ENCODE measurements around the gene SPECC1. TPM values are rescaled to one million over a fixed set of nuclear protein-coding genes. Genes with fewer than 3 reads are reported as not detected.

Gene SPECC1
- total and polyA plus RNA-seq, 2 of the 4 experiments (the other 2 are of a cell fraction): 16.9 to 26.2 TPM

- dilution Hi-C loops (cut with HindIII; ENCODE audit: low sequenced_read_pairs, unreplicated experiment): no loop called here
- POLR2A ChIA-PET (ENCODE audit: unreplicated experiment): interaction anchor here (0.6 kb wide), 2 partner anchors 121 to 774 kb away, joined by 4 to 7 read pairs; no protein-coding TSS in a partner anchor
Measured at GRCh38 chr17:20012017-20012536, 2.9 kb downstream of the SPECC1 start.

More at GRCh38 chr17:20012017-20012536, 2.9 kb downstream of the SPECC1 start:
- in situ Hi-C loops (cut with MboI; ENCODE audit: low sequenced_read_pairs): no loop called here
- H3K79me1 ChIP-seq (ENCODE audit: low read depth in 1 of 2, low read length in 2 of 2): no peaks in the 10 kb centered on the region
- no peak overlapping the region for H2BK5ac ChIP-seq (ENCODE audit: low read depth, low read length, poor library complexity, severe bottlenecking)
- no peak overlapping the region for H3K27ac ChIP-seq (ENCODE audit: insufficient read depth, low read length)
- no peaks in the 10 kb centered on the region for H3K36me3 ChIP-seq (ENCODE audit: control insufficient read depth, insufficient read depth, low read length)
- DNase-seq (no peak), ATAC-seq (ENCODE audit: low read depth) (no peak)
- H3K9ac ChIP-seq (ENCODE audit: low read depth, low read length): no peak overlapping the region
- no peak overlapping the region for H3K4ac ChIP-seq (ENCODE audit: low read depth, low read length)
- TF ChIP-seq SMC3 (IDR thresholded peaks at IDR 0.05; ENCODE audit: low read depth, low read length): no peak
- TF ChIP-seq CTCF (conservative IDR thresholded peaks at IDR 0.05; ENCODE audit: low read depth, low read length): no peak
- TF ChIP-seq BHLHE40 (IDR thresholded peaks at IDR 0.05; ENCODE audit: low read depth, low read length): no peak
- no peak for TF ChIP-seq NFE2L2 (IDR thresholded peaks at IDR 0.05; ENCODE audit: low read depth, low read length)
- TF ChIP-seq MAZ (IDR thresholded peaks at IDR 0.05; ENCODE audit: borderline replicate concordance, low read depth, low read length): no peak
- no peak for TF ChIP-seq RCOR1 (IDR thresholded peaks at IDR 0.05; ENCODE audit: insufficient replicate concordance, low read length)
- no peak for TF ChIP-seq FOS (IDR thresholded peaks at IDR 0.05; ENCODE audit: low read depth, low read length)
- TF ChIP-seq MAFK (IDR thresholded peaks at IDR 0.05; ENCODE audit: low read depth, low read length): no peak
- H3K14ac ChIP-seq (replicated peaks; ENCODE audit: low read depth, low read length): no peak overlapping the region
- no peak overlapping the region for H3K4me3 ChIP-seq (ENCODE audit: insufficient read depth, low read depth, low read length)
- no peak overlapping the region for H2BK120ac ChIP-seq (ENCODE audit: low read depth, low read length)
- H3K27me3 ChIP-seq (ENCODE audit: control insufficient read depth, insufficient read depth, low read length): peaks cover 28% of the 10 kb centered on the region
- no peak overlapping the region for H2BK20ac ChIP-seq (ENCODE audit: low read depth, low read length)
- H2BK15ac ChIP-seq (ENCODE audit: low read depth, low read length): no peak overlapping the region
- no peak overlapping the region for H4K8ac ChIP-seq (ENCODE audit: low read depth in 2 of 2, low read length in 2 of 2)
- no peak overlapping the region for H4K91ac ChIP-seq (ENCODE audit: insufficient read depth, low read depth, low read length)
- no peaks in the 10 kb centered on the region for H3K9me1 ChIP-seq (ENCODE audit: insufficient read depth, low read length)
- H4K20me1 ChIP-seq (ENCODE audit: insufficient read depth, low read length): no peaks in the 10 kb centered on the region
- intact Hi-C loops (cut with micrococcal nuclease): no loop called here
- no peak overlapping the region for H3K56ac ChIP-seq (ENCODE audit: extremely low read depth, insufficient read depth, low read length)
- H2AFZ ChIP-seq (replicated peaks; ENCODE audit: low read length, poor library complexity): no peak overlapping the region
- no peak overlapping the region for H2AK5ac ChIP-seq (ENCODE audit: low read depth, low read length)
- no peak overlapping the region for H2AK9ac ChIP-seq (replicated peaks; ENCODE audit: low read depth, low read length, poor library complexity)
- no CpG with 5 or more reads among the region's 2 CpGs for WGBS, 2 experiments (ENCODE audit: extremely low coverage in 2 of 2, insufficient read length in 1 of 2)
- H3K18ac ChIP-seq (ENCODE audit: low read depth, low read length): no peak overlapping the region
- CTCF ChIA-PET: interaction anchor here (0.6 kb wide), 3 partner anchors 52 to 528 kb away, joined by 3 to 6 read pairs (median 5); no protein-coding TSS in a partner anchor
- H3K9me3 ChIP-seq (ENCODE audit: control insufficient read depth, insufficient read depth, low read length): no peaks in the 10 kb centered on the region
- no peak overlapping the region for H3K4me2 ChIP-seq (ENCODE audit: low read depth, low read length)
- H3K4me1 ChIP-seq (ENCODE audit: control insufficient read depth, insufficient read depth, low read length): no peaks in the 10 kb centered on the region
- no peak overlapping the region for H4K5ac ChIP-seq (ENCODE audit: low read depth, low read length)
- H3K23ac ChIP-seq (ENCODE audit: low read depth, low read length): no peak overlapping the region
- BruUV-seq (replicated peaks): no TSS peak

Measured in IMR-90 (cell line).